Vagina (tissue), 2 donors: Measurements from ENCODE around the gene SPAM1. TPM values are rescaled to one million over a fixed set of nuclear protein-coding genes. Genes with fewer than 3 reads are reported as not detected.

Experiments used
- DNase-seq, 2 donors: peaks; one replicate each; pipeline ENCODE4 v3.0.0-alpha.2; 2017; ENCODE audit errors: extremely low spot score in 2 of 2
- H3K27ac ChIP-seq: fragments of 200-600 bp; sonication (generic); one replicate; pipeline ENCODE4 v1.5.1; 2019
- H3K27me3 ChIP-seq: fragments of 200-600 bp; sonication (generic); one replicate; pipeline ENCODE4 v1.5.1; 2019
- H3K36me3 ChIP-seq, 2 donors: fragments of 200-600 bp; sonication (generic); one replicate each; pipeline ENCODE4 v1.5.1; 2017 to 2019
- H3K4me1 ChIP-seq: fragments of 200-600 bp; sonication (generic); one replicate; pipeline ENCODE4 v1.5.1; 2019
- H3K4me3 ChIP-seq, 2 donors: fragments of 200-600 bp; sonication (generic); 1 replicate in 1 of 2; 2 replicates in 1 of 2; pipeline ENCODE4 v1.5.1; 2016 to 2019
- H3K9me3 ChIP-seq: fragments of 200-600 bp; sonication (generic); one replicate; pipeline ENCODE4 v1.5.1; 2019
- CTCF ChIP-seq, 3 experiments: fragments of 450-650 bp in 2 of 3; fragments of 200-600 bp in 1 of 3; sonication (generic) in 1 of 3; IDR thresholded peaks; one replicate each; pipeline ENCODE4 v1.5.1; 2017 to 2019; ENCODE audit warnings: antibody characterized with exemption in 3 of 3, mild to moderate bottlenecking in 2 of 3, moderate library complexity in 2 of 3
- POLR2A ChIP-seq, 2 donors: fragments of 450-650 bp; IDR thresholded peaks; one replicate each; pipeline ENCODE4 v1.6.1; 2017; ENCODE audit warnings: antibody characterized with exemption in 2 of 2, mild to moderate bottlenecking in 2 of 2, moderate library complexity in 2 of 2
- POLR2AphosphoS5 ChIP-seq, 2 donors: sonication (generic); formaldehyde crosslinking; IDR thresholded peaks; one replicate each; pipeline ENCODE4 v1.9.0; 2017; ENCODE audit warnings: antibody characterized with exemption in 2 of 2, mild to moderate bottlenecking in 2 of 2, low read depth in 1 of 2; ENCODE audit not compliant: insufficient read depth in 1 of 2
- intact Hi-C: fragments of 100-400 bp; cut with DNase I; formaldehyde crosslinking; loops from one replicate; pipeline ENCODE4 v1.15.1; 2023
- total RNA-seq: library from RNA; depleted of rRNA; stranded (reverse); fragments of >200 nt; gene quantifications from one replicate; pipeline ENCODE4 v1.2.3, GENCODE V29; 2016

Gene SPAM1
- total RNA-seq, 1 donor from 2014 or later = not detected

DNA sequence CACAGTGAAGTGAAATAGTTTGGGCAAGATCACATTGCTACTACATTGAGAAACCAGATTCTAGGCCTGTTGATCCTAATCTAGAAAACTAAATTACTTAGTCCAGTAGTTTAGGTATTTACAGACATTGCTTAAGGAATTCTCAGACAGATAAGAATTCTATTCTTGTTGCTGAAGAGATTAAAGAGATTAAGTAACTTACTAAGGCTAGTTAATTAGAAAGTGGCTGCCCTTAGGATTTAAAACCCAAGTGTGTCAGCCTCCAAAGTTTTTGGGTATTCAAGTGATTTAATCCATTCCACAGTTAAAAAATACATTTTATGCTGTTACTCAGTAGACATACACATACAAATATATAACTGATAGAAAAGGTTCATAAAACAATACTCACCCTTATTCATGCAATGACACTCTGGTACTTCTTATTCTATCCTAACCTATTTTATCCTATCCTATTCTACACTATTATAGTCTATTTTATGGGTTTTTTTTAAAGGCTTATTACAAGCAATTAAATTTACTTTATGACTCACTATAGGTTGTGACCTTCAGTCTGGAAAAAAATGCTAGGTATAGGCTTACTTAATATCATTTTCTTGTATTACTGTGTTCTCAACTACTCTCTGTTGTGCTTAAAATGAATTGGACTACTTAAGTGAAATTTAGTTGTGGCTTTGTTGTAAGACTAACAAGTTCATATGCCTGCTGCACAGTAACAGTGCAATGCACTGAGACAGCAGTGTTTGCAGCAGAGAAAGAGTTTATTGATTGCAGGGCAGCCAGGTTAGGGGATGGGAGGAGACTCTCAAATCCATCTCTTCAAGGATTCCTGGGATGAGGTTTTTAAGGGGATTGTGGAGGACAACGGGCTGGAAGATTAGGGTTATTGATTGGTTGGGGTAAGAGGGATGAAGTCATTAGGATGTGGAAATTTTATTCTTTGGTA lies 10.7 kb downstream of the SPAM1 start:
- intact Hi-C loops = no loop called here
- TF ChIP-seq CTCF (IDR thresholded peaks at IDR 0.05) (no peak), POLR2AphosphoS5 (IDR thresholded peaks at IDR 0.05; ENCODE audit: insufficient read depth in 1 of 2, low read depth in 1 of 2) (no peak), POLR2A (IDR thresholded peaks at IDR 0.05) (no peak)
- no peaks in the 10 kb centered on the region for H3K27me3 ChIP-seq

GRCh38 chr7:123936388-123936787 lies 11.3 kb downstream of the SPAM1 start:
- H3K4me1 ChIP-seq = no peaks in the 10 kb centered on the region
- no peaks in the 10 kb centered on the region for H3K9me3 ChIP-seq
- no peaks in the 10 kb centered on the region for H3K36me3 ChIP-seq
- no peak overlapping the region for H3K27ac ChIP-seq
- intact Hi-C loops = no loop called here
- no peak overlapping the region for H3K4me3 ChIP-seq
- no peaks in the 10 kb centered on the region for H3K27me3 ChIP-seq
- DNase-seq = no peak
- TF ChIP-seq CTCF (IDR thresholded peaks at IDR 0.05) = no peak
- TF ChIP-seq POLR2A (IDR thresholded peaks at IDR 0.05) = no peak
- TF ChIP-seq POLR2AphosphoS5 (IDR thresholded peaks at IDR 0.05; ENCODE audit: insufficient read depth in 1 of 2, low read depth in 1 of 2) = no peak

More for the DNA sequence above, 10.7 kb downstream of the SPAM1 start:
- no peak for DNase-seq
- no peaks in the 10 kb centered on the region for H3K9me3 ChIP-seq
- no peak overlapping the region for H3K27ac ChIP-seq
- no peaks in the 10 kb centered on the region for H3K36me3 ChIP-seq
- H3K4me3 ChIP-seq = no peak overlapping the region
- H3K4me1 ChIP-seq = no peaks in the 10 kb centered on the region

DNA sequence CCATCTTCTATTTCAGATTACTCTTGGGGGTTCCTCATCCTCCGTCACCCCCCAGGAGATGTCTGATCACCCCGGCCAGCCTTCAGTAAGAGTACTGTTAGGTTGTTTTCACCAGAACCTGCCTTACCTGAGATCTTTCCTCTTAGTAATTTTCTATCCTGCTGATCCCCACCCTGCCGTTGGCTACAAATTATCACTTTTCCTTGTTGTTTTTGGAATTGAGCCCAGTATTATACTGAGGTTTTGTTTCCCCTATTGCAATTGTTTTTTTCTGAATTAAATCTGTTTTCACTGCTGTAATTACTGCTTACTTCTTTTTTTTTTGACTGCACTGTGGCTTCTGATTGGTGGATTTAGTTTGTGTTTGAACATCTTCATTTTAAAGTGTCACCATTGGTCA lies 14.7 kb downstream of the SPAM1 start:
- no peaks in the 10 kb centered on the region for H3K4me1 ChIP-seq
- intact Hi-C loops = no loop called here
- H3K9me3 ChIP-seq = no peaks in the 10 kb centered on the region
- no peak for TF ChIP-seq CTCF (IDR thresholded peaks at IDR 0.05)
- no peak for TF ChIP-seq POLR2AphosphoS5 (IDR thresholded peaks at IDR 0.05; ENCODE audit: insufficient read depth in 1 of 2, low read depth in 1 of 2)
- TF ChIP-seq POLR2A (IDR thresholded peaks at IDR 0.05) = no peak
- no peak for DNase-seq
- no peak overlapping the region for H3K4me3 ChIP-seq
- no peaks in the 10 kb centered on the region for H3K36me3 ChIP-seq
- no peak overlapping the region for H3K27ac ChIP-seq
- H3K27me3 ChIP-seq = no peaks in the 10 kb centered on the region

- TF ChIP-seq POLR2AphosphoS5 (IDR thresholded peaks at IDR 0.05; ENCODE audit: insufficient read depth in 1 of 2, low read depth in 1 of 2) = no peak
- TF ChIP-seq CTCF (IDR thresholded peaks at IDR 0.05) = no peak
- no peak for TF ChIP-seq POLR2A (IDR thresholded peaks at IDR 0.05)
- no peak overlapping the region for H3K4me3 ChIP-seq
- H3K27ac ChIP-seq = no peak overlapping the region
- H3K27me3 ChIP-seq = no peaks in the 10 kb centered on the region
- H3K36me3 ChIP-seq = no peaks in the 10 kb centered on the region
- H3K4me1 ChIP-seq = no peaks in the 10 kb centered on the region
- intact Hi-C loops = no loop called here
- no peak for DNase-seq
- H3K9me3 ChIP-seq = no peaks in the 10 kb centered on the region
Observed at GRCh38 chr7:123941391-123942180, 16.5 kb downstream of the SPAM1 start.
